GM21390 (cell line): ENCODE data around the gene SOX8.

Experiments used
- ATAC-seq: cut with Tn5 transposase; IDR thresholded peaks from one replicate; pipeline ENCODE4 v1.9.1; 2021; ENCODE audit not compliant: unreplicated experiment

Gene SOX8

DNA sequence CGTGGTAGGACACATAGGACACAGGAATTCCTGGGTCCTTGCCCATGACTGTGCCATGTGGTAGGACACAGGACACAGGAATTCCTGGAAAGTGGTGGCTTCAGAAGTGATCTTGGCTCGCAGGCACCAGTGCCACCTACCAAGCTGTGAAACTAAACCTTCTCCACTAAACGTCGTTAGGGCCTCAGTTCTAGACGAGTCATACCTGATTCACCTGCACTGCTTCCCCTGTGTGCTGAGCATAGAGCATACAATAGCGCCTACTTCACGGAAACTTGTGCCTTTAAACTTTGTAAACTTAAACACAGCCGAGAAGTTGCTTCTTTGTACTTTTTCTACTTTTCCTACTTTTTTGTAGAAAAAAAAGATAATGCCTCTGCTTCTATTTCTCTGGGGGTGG, 4.8 kb downstream of the SOX8 start:
- no peak for ATAC-seq

DNA sequence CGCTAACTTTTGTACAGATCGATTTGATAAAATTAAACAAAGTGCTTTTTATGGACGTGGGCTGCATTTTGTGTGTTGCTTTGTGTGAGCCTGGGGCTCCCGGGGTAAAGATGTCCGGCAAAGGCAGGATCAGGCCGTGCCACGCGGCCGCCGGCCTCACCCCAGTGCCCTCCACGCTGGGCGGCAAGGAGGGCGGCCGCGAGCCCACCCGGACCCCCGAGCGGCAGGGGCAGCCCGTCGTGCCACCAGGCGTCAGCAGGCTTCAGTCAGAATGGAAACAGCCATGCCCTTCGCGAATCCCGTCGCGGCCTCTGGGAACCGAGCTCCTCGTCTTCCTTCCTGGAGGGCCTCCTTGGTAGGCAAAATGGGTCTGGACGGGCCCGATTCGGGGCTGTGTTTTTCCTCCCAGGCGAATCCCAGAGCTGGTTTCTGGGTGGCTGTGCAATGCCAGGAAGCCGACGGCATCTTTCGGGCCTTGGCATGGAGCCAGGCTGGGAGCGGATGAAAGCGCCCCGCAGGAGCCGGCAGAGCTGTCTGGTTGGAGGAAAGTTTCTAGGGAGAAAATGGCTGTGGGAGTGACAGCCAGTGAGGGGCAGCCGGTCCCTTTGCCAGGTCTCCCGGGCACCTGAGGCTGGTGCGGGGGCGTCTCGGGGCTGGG, 5.5 kb downstream of the SOX8 start:
- no peak for ATAC-seq

DNA sequence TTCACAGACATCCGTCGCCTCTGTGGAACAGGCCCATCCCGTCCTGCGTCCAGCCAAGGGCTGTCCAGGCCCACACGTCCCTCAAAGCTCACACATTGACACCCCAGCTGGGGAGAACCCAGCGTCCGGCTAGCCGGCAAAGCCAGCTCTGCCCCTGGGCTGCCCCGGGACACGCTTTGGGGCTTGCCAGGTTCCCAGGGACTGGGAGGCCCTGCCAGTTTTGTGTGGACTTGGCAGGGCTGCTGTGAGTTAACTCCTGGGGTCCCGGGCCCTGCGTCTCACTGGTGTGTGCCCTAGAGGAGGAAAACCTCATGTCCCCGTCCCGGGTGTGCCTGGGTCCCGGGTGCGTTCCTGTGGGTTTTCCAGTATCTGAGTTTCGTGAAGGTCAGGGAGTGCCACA, 6.3 kb downstream of the SOX8 start:
- no peak for ATAC-seq

DNA sequence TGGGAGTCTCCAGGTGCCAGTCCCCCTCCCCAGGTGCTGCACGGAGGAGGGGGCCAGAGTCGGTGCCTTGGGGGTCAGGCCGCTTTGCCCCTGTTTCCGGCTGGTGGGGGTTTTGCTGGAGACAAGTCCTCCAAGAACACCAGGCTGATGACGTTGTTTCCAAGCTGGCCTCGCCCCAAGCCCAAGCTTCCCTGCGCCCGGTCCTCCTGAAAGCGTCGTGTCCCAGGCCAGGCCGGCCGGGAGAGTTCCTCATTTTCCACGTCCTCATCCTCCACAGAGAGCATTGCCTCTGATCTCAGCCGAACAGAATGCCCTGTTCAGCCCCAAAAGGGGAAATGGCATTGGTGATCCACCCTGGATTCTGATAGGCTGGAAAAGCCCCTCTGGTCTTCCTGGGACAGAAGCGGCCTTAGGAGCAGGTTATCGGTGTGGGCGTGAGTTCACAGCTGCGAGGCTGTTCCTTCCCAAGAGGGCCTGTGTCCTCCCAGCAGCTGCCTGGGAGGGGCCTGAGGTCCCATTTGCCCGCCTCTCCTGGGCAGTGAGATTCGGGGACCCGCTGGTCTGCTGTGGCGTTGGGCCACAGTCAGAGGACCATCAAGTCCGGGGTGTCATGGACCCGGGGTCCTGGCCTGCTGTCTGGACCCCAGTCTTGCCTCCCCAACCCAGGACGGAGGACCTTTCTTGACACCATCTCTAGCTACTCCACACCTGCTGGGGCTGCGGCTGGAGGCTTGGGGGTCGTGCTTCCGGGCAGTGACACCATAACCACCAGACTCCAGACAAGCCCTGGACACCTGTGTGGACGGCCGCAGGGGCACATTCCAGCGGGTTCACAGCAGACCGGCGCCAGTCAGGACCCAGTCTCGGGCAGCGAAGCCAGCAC, 7.1 kb downstream of the SOX8 start:
- no peak for ATAC-seq

DNA sequence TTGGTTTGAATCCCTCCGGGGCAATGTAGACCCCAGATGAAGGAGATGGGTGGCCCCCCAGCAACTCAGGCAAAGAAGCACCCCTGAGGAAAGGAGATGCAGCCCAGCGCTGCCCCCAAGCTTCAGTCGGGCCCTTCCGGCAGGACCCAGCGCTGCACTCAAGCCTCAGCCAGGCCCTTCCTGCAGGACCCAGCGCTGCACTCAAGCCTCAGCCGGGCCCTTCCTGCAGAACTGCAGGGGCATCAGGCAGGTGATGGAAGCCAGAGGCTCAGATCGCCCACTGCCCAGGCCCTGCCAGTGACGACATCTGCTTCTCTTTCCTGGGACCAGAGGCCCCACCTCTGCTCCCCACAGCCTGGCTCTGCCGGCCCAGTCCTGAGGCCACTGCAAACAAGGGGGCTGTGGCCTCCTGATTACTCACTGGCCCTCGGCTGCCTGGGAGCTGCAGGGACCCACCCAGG, 7.8 kb downstream of the SOX8 start:
- no peak for ATAC-seq

DNA sequence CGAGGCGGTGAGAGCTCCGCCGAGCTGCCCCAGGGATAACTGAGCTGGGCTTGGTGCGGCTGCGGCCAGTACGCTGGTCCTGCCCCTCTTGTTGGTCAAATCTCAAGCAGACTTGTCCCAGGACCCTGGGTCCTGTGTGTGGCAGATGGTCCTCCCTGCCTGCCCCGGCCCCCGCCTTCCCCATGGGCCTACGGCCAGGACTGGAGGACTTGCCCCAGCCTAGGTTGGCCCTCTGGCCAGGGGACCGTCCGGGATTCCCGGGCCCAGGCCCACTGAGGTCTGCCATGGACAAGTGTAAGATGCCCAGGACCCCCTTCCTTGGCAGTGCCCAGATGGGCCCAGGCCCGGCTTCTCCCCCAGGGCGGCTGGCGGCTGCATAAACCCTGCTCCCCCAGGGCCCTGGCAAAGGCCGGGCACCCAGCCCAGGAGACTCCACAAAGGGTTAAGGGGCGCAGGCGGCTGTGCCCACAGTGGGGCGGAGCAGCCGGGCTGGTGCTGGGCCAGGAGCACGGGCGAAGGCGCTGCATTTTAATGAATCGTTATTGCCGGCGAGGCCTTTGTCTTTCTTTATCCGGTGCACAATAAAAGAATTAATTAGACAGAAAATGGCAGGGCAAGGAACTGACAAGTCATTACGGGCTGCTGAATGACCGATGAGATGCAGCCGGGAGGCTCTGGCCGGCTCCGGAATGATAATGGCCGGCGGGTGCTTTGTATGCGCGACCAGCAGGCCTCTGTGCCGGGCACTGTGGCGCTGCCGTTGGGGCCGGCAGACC, 9.1 kb downstream of the SOX8 start:
- ATAC-seq: no peak

DNA sequence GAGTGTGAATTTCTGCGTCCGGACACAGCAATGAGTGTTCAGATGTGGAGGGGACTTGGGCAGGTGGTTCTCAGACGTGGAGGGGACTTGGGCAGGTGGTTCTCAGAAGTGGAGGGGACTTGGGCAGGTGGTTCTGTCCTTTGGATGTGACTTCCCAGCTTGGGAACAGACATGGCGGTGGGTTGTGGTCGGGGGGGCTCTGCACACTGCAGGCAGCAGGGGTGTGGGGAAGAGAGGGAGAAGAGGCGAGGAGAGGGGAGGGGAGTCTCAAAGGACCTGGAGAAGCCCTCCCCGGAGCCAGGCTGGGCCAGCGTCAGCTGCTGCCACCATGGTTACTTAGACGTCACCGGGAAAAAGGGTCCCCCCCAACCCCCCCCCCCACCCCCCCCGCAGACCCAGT, 9.8 kb downstream of the SOX8 start:
- no peak for ATAC-seq

DNA sequence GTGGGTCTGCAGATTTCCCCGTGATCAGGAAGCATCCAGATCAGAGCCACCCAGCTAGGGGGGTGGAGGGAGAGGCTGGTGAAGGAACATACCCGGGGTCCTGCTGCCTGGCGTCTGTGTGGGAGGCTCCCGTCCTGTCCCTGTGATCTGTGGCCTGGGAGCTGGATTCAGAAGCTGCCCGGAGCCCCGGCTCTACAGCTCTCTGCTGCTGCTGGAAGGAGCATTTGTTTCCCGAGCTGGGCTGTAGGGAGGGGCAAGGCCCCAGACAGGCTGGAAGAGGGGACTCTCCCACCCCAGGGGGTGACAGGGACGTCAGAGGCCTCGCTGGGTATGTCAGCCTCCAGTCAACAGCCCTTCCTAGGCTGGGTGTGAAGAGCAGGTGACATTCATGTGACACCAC, 10.2 kb downstream of the SOX8 start:
- ATAC-seq: no peak

DNA sequence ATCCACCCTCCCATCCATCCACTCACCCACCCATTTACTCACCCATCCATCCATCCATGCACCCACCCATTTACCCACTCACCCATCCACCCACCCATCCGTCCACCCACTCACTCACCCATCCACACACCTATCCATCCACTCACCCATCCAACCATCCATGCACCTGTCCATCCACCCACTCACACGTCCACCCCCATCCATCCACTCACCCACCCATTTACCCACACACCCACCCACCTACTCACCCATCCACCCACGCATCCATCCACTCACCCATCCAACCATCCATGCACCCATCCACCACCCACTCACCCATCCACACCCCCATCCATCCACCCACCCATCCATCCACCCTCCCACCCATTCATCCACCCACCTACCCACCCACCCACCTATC, 12.2 kb downstream of the SOX8 start:
- no peak for ATAC-seq

DNA sequence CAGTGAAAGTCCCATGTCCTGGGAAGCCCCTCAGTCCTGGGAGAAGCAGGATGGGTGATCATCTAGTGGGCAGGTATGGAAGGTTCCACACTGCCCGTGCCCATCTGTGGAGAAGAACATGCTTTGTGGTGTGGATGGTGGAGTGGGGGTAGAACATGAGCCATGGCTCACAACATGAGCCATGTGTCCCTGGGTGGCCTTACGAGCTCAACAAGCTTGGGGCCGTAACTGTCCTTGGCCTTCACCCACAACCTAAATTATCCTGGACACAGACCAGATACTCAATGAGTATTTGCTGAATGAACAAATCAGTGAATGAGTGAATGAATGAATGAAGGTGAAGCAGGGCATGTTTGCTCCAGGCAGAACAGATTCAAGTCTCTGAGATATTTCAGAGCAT, 13.5 kb downstream of the SOX8 start:
- no peak for ATAC-seq

DNA sequence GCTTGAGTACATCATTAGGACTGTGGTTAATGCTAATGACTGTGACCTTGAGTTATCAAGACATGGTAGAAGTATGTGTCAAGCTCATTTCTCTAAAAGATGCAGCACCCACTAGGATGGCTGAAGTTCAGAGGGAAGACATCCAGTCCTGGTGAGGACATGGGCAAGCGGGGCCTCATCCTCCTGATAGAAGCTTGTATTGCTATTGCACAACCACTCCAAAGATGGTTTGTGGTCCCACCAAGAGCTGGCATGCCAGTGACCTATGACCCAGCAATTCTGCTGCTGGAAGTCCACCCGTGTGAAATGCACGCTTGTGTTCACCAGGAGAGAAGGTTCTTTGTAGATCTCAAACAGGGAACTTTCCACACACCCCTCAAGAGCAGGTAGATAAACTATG, 14.2 kb downstream of the SOX8 start:
- ATAC-seq: no peak

DNA sequence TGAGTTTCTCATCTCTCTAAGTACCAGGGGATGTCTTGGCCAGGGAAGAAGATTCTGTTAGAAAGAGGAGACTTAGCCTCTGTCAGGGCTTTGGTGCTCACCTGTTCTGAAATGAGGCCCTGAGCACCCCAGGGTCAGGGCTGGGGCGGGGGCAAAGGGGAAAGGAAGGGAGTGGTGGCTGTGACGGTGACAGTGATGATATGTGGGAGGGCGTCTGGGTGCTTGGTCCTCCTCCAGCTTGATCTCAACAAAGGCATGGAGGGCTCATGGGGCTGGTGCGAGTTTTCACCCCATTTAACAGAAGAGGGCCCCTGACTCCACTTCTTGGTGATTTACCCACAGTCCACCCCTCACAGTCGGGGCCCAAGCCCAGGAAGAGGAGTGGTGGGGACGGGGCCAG, 15.1 kb downstream of the SOX8 start:
- no peak for ATAC-seq

DNA sequence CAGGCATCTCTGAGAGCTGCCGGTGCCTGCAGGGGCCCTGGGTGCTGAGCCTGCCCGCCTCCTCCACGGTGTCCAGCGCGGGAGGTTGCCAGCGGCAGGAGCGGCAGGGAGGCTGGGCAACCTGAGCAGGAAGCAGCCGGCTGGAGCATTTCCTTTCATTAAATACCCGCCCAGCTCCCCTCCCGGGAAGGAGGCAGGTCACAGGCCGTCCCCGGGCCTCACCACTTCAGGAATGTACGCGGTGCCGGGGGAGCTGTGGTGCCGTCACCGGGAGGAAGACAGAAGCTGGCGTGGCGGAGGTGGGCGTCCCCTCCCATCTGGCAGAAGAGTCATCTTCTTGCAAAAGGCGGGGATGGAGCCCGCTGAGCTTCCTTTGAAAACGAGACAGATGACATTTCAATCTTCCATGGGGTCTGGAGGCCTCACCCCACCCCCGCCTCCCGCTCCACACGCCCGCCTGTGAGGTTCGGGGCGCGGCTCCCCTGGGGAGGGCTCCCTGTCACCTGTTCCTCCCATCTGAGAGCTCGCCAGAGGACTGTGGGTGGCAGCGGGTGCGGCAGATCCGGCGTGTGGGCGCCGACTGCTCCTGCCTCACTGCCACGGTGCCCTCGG, 16.0 kb downstream of the SOX8 start:
- ATAC-seq: no peak

DNA sequence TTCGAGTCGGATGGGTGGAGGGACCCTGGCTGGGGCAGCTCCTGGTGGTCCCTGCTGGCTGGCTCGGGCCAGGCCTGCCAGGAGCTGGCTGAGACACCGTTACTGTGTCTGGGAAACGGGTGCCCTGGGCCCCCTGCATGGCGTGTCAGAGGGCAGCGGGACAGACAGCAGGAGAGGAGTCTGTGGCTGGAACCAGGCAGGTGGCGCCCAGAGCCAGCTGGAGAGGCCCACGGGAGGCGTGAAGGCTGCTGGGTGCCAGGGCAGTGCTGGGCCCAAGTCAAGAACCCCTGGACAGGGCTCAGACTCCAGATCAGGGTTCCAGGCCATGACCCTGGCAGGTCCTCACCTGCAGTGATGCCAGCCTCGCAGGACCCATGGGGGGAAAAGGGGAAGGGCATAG, 16.6 kb downstream of the SOX8 start:
- no peak for ATAC-seq

DNA sequence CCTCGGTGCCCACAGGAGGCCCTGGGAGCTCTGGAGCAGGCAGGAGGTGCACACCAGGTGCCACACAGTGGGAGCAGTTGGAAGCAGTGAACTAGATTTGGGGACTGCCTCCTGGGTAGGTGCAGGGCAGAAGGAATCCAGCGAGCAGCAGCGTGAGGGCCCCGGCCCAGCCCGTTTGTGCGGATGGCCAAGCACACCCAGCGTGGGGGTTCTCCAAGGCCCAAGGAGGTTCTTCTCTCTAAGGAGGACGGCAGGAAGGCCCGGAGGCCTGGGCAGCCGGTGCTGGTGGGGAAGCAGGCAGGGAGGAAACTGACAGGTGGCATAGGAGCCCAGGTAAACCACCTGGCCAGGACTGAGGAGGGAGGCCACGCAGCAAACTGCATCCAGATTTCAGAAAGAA, 17.0 kb downstream of the SOX8 start:
- ATAC-seq: no peak

DNA sequence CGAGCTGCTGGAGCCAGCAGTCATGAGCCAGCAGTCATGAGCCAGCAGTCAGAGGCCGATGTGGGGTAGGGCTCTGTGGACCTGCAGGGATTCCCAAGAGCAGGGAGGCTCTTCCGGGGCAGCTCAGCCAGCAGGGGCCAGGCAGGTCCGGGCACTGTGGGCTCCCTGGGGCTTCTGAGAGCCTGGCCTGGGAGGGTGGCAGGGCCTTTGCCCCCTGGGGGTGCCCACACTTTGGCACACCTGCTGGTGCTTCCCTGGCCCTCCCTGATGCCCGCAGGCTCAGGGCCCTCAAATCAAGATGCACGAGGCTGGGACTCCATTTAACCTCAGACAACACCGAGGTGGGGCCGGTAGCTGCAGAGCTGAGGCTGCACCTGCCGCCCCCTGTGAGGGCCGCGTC, 18.1 kb downstream of the SOX8 start:
- no peak for ATAC-seq

DNA sequence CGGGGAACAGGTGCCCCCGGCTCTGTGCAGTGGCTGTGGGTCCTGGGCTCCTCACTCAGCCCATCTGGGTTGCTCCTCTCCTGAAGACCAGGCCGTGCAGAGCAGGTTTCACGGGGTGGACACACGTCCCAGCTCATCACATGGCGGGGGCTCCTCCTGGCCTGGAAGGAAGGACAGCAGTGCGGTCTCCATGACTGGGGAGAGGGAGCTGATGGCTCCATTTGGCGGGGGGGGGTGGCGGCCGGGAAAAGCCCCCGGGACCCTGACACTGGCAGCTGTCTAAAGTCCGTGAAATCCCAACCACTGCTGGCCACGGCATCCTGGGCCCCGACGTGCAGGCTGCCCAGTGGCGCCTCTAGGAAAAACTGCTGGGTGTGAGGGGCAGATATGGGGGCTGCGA, 19.0 kb downstream of the SOX8 start:
- ATAC-seq: no peak

DNA sequence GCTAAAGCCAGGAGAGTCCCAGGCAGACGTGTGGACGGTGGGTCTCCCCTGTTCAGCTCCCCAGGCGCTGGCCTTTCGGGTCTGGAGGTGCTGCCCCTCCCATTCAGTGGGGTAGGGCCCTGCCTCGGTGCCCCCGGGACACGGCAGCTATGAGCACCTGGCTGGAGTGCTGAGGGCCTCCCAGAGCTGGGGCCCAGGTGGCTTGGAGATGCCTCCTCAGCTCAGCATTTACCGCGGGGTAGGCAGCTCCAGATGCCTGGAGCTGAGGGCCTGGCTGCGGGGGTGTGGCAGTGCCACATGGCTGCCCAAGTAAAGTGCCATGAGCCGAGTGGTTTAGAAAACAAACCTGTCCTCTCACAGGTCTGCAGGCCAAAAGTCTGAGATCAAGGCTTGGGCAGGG, 19.5 kb downstream of the SOX8 start:
- no peak for ATAC-seq

DNA sequence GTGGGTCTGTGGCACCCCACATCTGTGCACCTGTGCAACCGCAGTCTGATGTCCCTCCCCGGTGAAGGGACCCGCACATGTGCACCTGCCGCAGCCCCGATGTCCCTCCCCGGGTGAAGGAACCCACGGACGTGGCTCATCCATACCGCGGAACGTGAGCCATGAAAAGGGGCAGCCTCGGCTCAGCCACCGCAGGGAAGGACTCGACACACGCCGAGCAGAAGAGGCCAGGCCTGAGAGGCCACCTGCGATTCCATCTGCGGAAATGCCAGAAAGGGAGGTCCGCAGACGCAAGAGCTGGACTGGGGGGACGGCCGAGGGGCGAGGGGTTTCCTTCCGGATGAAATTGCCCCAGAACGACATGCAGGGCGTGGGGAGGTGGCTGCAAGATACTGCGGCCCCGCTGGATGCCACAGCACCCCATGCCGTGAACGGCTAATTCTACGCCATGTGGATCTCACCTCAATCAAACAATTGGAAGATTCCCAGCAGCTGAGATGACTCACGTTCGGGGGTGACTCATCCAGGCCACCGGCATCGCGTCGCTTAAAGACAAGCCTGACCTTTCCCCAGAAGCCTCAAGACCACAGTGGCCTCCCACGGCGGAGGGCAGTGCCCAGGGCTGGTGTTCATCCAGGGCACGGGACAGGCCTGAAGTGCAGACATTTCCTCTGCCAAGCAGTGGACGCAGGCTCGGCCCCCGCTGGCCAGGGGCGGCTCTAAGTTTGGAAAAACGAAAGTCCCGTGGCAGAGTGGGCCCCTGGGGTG, 21.0 kb downstream of the SOX8 start:
- no peak for ATAC-seq
